ENCODE measurements around the gene SND1. TPM values are rescaled to one million over a fixed set of nuclear protein-coding genes. Genes with fewer than 3 reads are reported as not detected.
A peak's percentile ranks its signal among the peaks of the same experiment; 100 is the strongest.

The SND1 gene
- total RNA-seq, 2 donors from 2014 or later, result 146 to 155 TPM

DNA sequence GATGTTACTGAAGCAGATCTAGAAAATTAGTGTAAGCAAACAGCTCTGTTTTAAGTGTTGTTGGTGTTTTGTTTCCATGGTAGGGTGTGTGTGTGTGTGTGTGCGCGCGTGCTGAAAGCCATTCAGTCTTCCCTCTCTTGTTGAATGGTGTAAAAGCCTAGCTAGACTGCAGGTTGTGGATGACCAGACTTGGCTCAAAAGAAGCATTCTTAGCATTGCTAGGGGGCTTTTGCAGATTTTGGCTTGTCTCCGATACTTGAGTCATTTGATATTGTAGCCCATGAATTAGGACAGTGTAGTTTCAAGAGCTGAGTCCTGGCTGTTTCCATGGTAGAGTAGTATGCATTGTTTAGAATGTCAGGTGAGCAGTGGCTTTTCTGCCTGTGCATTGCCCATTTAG is 99.1 kb downstream of the SND1 start:
- Histone ChIP-seq H3K4me1 (peaks cover 20% of the 10 kb centered on the region), H3K36me3 (replicated peaks in 1 of 2; ENCODE audit: insufficient read depth in 1 of 2, low read depth in 2 of 2) (no peaks in the 10 kb centered on the region), H3K9me3 (no peaks in the 10 kb centered on the region), H3K4me3 (no peak overlapping the region), H3K27ac (no peak overlapping the region), H3K27me3 (no peaks in the 10 kb centered on the region)
- WGBS, 2 donors, result 93 to 97% methylated on average over 4 of the region's 4 CpGs
- ATAC-seq (no peak), DNase-seq (no peak)
- intact Hi-C loops (cut with DNase I), result no loop called here
- TF ChIP-seq, protein P1, sequence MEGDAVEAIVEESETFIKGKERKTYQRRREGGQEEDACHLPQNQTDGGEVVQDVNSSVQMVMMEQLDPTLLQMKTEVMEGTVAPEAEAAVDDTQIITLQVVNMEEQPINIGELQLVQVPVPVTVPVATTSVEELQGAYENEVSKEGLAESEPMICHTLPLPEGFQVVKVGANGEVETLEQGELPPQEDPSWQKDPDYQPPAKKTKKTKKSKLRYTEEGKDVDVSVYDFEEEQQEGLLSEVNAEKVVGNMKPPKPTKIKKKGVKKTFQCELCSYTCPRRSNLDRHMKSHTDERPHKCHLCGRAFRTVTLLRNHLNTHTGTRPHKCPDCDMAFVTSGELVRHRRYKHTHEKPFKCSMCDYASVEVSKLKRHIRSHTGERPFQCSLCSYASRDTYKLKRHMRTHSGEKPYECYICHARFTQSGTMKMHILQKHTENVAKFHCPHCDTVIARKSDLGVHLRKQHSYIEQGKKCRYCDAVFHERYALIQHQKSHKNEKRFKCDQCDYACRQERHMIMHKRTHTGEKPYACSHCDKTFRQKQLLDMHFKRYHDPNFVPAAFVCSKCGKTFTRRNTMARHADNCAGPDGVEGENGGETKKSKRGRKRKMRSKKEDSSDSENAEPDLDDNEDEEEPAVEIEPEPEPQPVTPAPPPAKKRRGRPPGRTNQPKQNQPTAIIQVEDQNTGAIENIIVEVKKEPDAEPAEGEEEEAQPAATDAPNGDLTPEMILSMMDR (IDR thresholded peaks at IDR 0.05), result no peak
- no peak for TF ChIP-seq POLR2A (IDR thresholded peaks at IDR 0.05)

GRCh38 chr7:127751490-127752448 is 99.8 kb downstream of the SND1 start:
- H3K9me3 ChIP-seq, result no peaks in the 10 kb centered on the region
- WGBS, 2 donors, result 81 to 85% methylated on average over 12 of the region's 12 CpGs
- no peaks in the 10 kb centered on the region for H3K27me3 ChIP-seq
- peaks cover 21% of the 10 kb centered on the region for H3K4me1 ChIP-seq
- ATAC-seq (no peak), DNase-seq (peak; percentile 3 to 46 (median 22))
- H3K4me3 ChIP-seq, result no peak overlapping the region
- H3K27ac ChIP-seq, result no peak overlapping the region
- TF ChIP-seq POLR2A (IDR thresholded peaks at IDR 0.05), result no peak
- TF ChIP-seq, protein P1 (IDR thresholded peaks at IDR 0.05), result no peak
- no peaks in the 10 kb centered on the region for H3K36me3 ChIP-seq (replicated peaks in 1 of 2; ENCODE audit: insufficient read depth in 1 of 2, low read depth in 2 of 2)
- intact Hi-C loops (cut with DNase I), result no loop called here

DNA sequence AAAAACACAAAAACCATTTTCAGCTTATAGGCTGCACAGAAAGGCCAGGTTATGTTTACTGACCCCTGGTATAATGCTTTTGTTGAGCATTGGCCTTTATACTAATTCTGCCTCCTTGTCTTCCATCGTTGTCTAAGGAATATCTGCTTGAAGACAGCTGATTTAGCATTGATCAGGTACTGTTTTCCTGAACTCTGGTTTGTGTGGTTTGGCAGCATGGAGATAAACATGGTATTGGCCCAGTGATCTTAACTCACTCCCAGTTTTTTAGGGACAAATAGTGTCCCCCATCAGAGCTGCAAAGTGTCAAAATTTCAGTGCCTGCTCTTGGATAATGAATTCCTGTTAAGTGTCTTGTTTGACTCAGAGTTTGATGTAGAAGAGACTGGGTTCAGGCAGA is 100.8 kb downstream of the SND1 start:
- Histone ChIP-seq H3K9me3 (no peaks in the 10 kb centered on the region), H3K36me3 (replicated peaks in 1 of 2; ENCODE audit: insufficient read depth in 1 of 2, low read depth in 2 of 2) (no peaks in the 10 kb centered on the region), H3K4me3 (no peak overlapping the region), H3K27me3 (no peaks in the 10 kb centered on the region), H3K27ac (no peak overlapping the region), H3K4me1 (peaks cover 23% of the 10 kb centered on the region)
- TF ChIP-seq POLR2A (IDR thresholded peaks at IDR 0.05), result no peak
- TF ChIP-seq, protein P1 (IDR thresholded peaks at IDR 0.05), result no peak
- WGBS, 2 donors, result 33 to 41% methylated on average over 1 of the region's 1 CpG
- DNase-seq (no peak), ATAC-seq (no peak)
- intact Hi-C loops (cut with DNase I), result no loop called here

- ATAC-seq (no peak), DNase-seq (no peak)
These were observed 102.5 kb downstream of the SND1 start for GRCh38 chr7:127754457-127754856.

More at GRCh38 chr7:127754457-127754856, 102.5 kb downstream of the SND1 start:
- intact Hi-C loops (cut with DNase I), result no loop called here
- H3K4me1 ChIP-seq, result peaks cover 35% of the 10 kb centered on the region
- H3K27me3 ChIP-seq, result no peaks in the 10 kb centered on the region
- H3K4me3 ChIP-seq, result no peak overlapping the region
- no peak overlapping the region for H3K27ac ChIP-seq
- no peaks in the 10 kb centered on the region for H3K36me3 ChIP-seq (replicated peaks in 1 of 2; ENCODE audit: insufficient read depth in 1 of 2, low read depth in 2 of 2)
- no peaks in the 10 kb centered on the region for H3K9me3 ChIP-seq
- TF ChIP-seq, protein P1 (IDR thresholded peaks at IDR 0.05), result no peak
- TF ChIP-seq POLR2A (IDR thresholded peaks at IDR 0.05), result no peak

Measured in body of pancreas (tissue), 4 donors.